ENCODE results near the gene TMEM229B. TPM values are rescaled to one million over a fixed set of nuclear protein-coding genes. Genes with fewer than 3 reads are reported as not detected.

TMEM229B gene
- total RNA-seq, 1 experiment from 2014 or later = 59.2 TPM

GRCh38 chr14:67519406-67519805, 30.9 kb upstream of the TMEM229B start:
- in situ Hi-C loops (cut with HindIII; ENCODE audit: low pct_unique_long_range_greater_than_20kb, low sequenced_read_pairs) = no loop called here
- no peak for DNase-seq (ENCODE audit: low read depth, low spot score)

- in situ Hi-C loops (cut with HindIII; ENCODE audit: low pct_unique_long_range_greater_than_20kb, low sequenced_read_pairs) = no loop called here
These were observed 28.6 kb upstream of the TMEM229B start for GRCh38 chr14:67517083-67517482.

GRCh38 chr14:67516676-67517075, 28.2 kb upstream of the TMEM229B start:
- in situ Hi-C loops (cut with HindIII; ENCODE audit: low pct_unique_long_range_greater_than_20kb, low sequenced_read_pairs) = no loop called here
- DNase-seq (ENCODE audit: low read depth, low spot score) = no peak

More at GRCh38 chr14:67517083-67517482, 28.6 kb upstream of the TMEM229B start:
- DNase-seq (ENCODE audit: low read depth, low spot score) = peak; percentile 53

- in situ Hi-C loops (cut with HindIII; ENCODE audit: low pct_unique_long_range_greater_than_20kb, low sequenced_read_pairs) = no loop called here
- DNase-seq (ENCODE audit: low read depth, low spot score) = no peak
These were observed 27.0 kb upstream of the TMEM229B start for GRCh38 chr14:67515386-67516079.

GRCh38 chr14:67514650-67515385, 26.3 kb upstream of the TMEM229B start:
- no peak for DNase-seq (ENCODE audit: low read depth, low spot score)
- in situ Hi-C loops (cut with HindIII; ENCODE audit: low pct_unique_long_range_greater_than_20kb, low sequenced_read_pairs) = no loop called here

- DNase-seq (ENCODE audit: low read depth, low spot score) = no peak
- in situ Hi-C loops (cut with HindIII; ENCODE audit: low pct_unique_long_range_greater_than_20kb, low sequenced_read_pairs) = no loop called here
These were observed 25.7 kb upstream of the TMEM229B start for GRCh38 chr14:67514203-67514607.

- peak; percentile 96 for DNase-seq (ENCODE audit: low read depth, low spot score)
- in situ Hi-C loops (cut with HindIII; ENCODE audit: low pct_unique_long_range_greater_than_20kb, low sequenced_read_pairs) = no loop called here
These were observed 25.1 kb upstream of the TMEM229B start for GRCh38 chr14:67513631-67514108.

GRCh38 chr14:67512463-67513310, 24.2 kb upstream of the TMEM229B start:
- in situ Hi-C loops (cut with HindIII; ENCODE audit: low pct_unique_long_range_greater_than_20kb, low sequenced_read_pairs) = no loop called here
- DNase-seq (ENCODE audit: low read depth, low spot score) = no peak

GRCh38 chr14:67510836-67511235, 22.3 kb upstream of the TMEM229B start:
- in situ Hi-C loops (cut with HindIII; ENCODE audit: low pct_unique_long_range_greater_than_20kb, low sequenced_read_pairs) = no loop called here
- peak; percentile 98 for DNase-seq (ENCODE audit: low read depth, low spot score)

- DNase-seq (ENCODE audit: low read depth, low spot score) = no peak
These were observed 21.6 kb upstream of the TMEM229B start for GRCh38 chr14:67510121-67510520.

GRCh38 chr14:67508956-67509355, 20.4 kb upstream of the TMEM229B start:
- in situ Hi-C loops (cut with HindIII; ENCODE audit: low pct_unique_long_range_greater_than_20kb, low sequenced_read_pairs) = no loop called here
- no peak for DNase-seq (ENCODE audit: low read depth, low spot score)

More at GRCh38 chr14:67510121-67510520, 21.6 kb upstream of the TMEM229B start:
- in situ Hi-C loops (cut with HindIII; ENCODE audit: low pct_unique_long_range_greater_than_20kb, low sequenced_read_pairs) = no loop called here

GRCh38 chr14:67505254-67505653, 16.7 kb upstream of the TMEM229B start:
- no peak for DNase-seq (ENCODE audit: low read depth, low spot score)
- in situ Hi-C loops (cut with HindIII; ENCODE audit: low pct_unique_long_range_greater_than_20kb, low sequenced_read_pairs) = no loop called here

GRCh38 chr14:67503331-67503730, 14.8 kb upstream of the TMEM229B start:
- in situ Hi-C loops (cut with HindIII; ENCODE audit: low pct_unique_long_range_greater_than_20kb, low sequenced_read_pairs) = no loop called here

GRCh38 chr14:67502867-67503266, 14.3 kb upstream of the TMEM229B start:
- in situ Hi-C loops (cut with HindIII; ENCODE audit: low pct_unique_long_range_greater_than_20kb, low sequenced_read_pairs) = no loop called here
- DNase-seq (ENCODE audit: low read depth, low spot score) = no peak

More at GRCh38 chr14:67503331-67503730, 14.8 kb upstream of the TMEM229B start:
- no peak for DNase-seq (ENCODE audit: low read depth, low spot score)

GRCh38 chr14:67501670-67502069, 13.1 kb upstream of the TMEM229B start:
- in situ Hi-C loops (cut with HindIII; ENCODE audit: low pct_unique_long_range_greater_than_20kb, low sequenced_read_pairs) = no loop called here
- DNase-seq (ENCODE audit: low read depth, low spot score) = no peak

GRCh38 chr14:67500981-67501380, 12.5 kb upstream of the TMEM229B start:
- in situ Hi-C loops (cut with HindIII; ENCODE audit: low pct_unique_long_range_greater_than_20kb, low sequenced_read_pairs) = no loop called here
- DNase-seq (ENCODE audit: low read depth, low spot score) = no peak

- DNase-seq (ENCODE audit: low read depth, low spot score) = no peak
- in situ Hi-C loops (cut with HindIII; ENCODE audit: low pct_unique_long_range_greater_than_20kb, low sequenced_read_pairs) = no loop called here
These were observed 9.2 kb upstream of the TMEM229B start for GRCh38 chr14:67497716-67498115.

GRCh38 chr14:67497216-67497615, 8.7 kb upstream of the TMEM229B start:
- no peak for DNase-seq (ENCODE audit: low read depth, low spot score)
- in situ Hi-C loops (cut with HindIII; ENCODE audit: low pct_unique_long_range_greater_than_20kb, low sequenced_read_pairs) = no loop called here

Data from SK-MEL-5 (cell line).